Measurements from ENCODE around the gene NEGR1.

The NEGR1 gene

DNA sequence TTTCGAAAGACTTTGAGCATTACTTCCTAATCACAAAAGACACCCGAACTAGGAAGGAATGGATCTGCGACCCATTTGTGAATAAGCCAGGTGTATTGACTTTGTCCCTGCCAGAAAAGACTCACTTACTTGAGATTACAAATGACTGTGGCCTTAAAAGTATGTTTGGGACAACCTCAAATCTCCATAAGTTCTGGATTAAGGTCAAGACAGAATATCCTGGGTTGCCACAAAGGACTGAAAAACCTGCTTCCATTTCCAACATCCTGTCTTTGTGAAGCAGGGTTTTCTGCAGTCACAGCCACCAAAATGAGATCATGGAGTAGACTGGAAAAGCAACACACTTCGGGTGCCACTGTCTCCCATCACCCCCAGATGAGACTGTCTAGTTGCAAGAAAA, 664.1 kb downstream of the NEGR1 start:
- ChIA-PET CTCF (interaction anchor here (1.2 kb wide), 1 partner anchor 11 kb away, joined by 3 read pairs; no protein-coding TSS in a partner anchor), POLR2A (no interaction called here)
- no peak for DNase-seq (ENCODE audit: low read depth, low spot score)
- no peak overlapping the region for H3K4me3 ChIP-seq (ENCODE audit: low read depth, low read length)
- TF ChIP-seq, protein P1, sequence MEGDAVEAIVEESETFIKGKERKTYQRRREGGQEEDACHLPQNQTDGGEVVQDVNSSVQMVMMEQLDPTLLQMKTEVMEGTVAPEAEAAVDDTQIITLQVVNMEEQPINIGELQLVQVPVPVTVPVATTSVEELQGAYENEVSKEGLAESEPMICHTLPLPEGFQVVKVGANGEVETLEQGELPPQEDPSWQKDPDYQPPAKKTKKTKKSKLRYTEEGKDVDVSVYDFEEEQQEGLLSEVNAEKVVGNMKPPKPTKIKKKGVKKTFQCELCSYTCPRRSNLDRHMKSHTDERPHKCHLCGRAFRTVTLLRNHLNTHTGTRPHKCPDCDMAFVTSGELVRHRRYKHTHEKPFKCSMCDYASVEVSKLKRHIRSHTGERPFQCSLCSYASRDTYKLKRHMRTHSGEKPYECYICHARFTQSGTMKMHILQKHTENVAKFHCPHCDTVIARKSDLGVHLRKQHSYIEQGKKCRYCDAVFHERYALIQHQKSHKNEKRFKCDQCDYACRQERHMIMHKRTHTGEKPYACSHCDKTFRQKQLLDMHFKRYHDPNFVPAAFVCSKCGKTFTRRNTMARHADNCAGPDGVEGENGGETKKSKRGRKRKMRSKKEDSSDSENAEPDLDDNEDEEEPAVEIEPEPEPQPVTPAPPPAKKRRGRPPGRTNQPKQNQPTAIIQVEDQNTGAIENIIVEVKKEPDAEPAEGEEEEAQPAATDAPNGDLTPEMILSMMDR (IDR thresholded peaks at IDR 0.05; ENCODE audit: insufficient read depth, low read length, missing control alignments): no peak

DNA sequence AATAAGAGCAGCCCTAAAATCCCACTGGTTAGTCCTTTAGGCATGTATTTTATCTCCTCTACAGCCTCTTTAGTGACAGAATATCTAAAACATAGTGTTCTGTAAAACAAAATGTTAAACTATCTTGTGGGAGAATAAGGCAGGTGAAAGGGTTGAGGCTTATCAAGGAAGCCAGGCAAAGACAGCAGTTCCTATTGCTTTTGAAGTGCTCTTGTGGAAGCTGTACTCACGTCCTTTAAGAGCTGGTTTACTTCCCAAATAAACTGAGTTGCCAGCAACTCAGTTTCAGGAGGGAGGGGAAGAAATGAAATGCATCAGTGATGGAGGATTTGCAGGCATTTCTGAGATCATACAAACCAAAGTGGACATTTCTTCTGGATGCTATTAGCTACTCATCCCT, 671.9 kb downstream of the NEGR1 start:
- DNase-seq (ENCODE audit: low read depth, low spot score): no peak
- ChIA-PET CTCF (no interaction called here), POLR2A (no interaction called here)
- no peak overlapping the region for H3K4me3 ChIP-seq (ENCODE audit: low read depth, low read length)
- TF ChIP-seq, protein P1 (IDR thresholded peaks at IDR 0.05; ENCODE audit: insufficient read depth, low read length, missing control alignments): no peak

DNA sequence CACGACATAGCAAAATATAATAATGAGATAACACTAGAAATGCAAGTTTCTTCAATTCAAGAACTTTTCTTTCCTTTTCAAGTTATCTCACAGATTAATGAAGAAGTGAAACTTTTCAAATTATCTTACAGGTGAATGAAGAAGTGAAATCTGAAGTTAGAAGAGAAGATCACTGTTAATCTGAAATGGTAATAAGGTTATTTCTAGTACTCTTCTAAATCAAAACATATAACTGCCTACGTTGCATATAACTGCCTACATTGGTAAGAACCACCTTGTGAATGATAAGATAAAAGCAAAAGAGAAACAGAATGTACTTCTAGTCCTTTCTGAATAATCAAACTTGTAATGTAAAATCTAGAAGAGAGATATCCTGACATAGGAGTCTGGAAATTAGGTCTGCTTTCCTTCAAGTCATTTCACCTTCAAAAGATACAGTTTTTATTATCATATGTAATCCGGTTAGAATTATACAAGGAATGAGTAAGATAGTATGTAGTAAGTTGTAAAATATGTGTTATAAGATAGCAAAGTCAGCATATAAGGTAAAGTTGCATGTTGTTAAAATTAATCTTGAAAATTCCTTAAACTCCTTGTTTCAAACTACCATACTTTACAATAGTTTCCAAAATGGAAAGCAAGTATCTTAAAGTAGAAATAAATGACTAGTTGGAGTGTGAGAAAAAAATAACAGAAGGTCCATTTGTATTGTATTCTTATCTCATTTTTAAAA, 679.1 kb downstream of the NEGR1 start:
- H3K4me3 ChIP-seq (ENCODE audit: low read depth, low read length): no peak overlapping the region
- POLR2A ChIA-PET: no interaction called here
- CTCF ChIA-PET: no interaction called here
- TF ChIP-seq, protein P1 (IDR thresholded peaks at IDR 0.05; ENCODE audit: insufficient read depth, low read length, missing control alignments): no peak
- DNase-seq (ENCODE audit: low read depth, low spot score): no peak

DNA sequence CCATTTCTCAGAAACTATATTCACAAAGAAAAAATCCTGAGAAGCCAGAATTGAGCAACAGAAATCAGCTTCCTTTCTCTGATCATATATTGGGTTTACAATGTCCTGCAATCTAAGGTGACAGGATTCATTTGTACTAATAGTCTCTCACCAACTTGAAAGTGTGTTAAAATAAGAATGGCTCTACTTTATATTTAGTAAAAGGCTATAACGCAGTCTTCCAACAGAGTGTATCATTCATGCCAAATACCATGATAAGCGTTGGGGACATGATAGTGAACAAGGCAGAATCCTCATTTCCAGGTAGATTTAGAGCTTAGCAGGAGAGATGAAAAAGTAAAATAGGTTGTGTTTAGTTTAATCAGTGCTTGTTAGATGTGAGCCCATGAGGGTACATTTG, 682.3 kb downstream of the NEGR1 start:
- ChIA-PET POLR2A (no interaction called here), CTCF (interaction anchor here (1.0 kb wide), 1 partner anchor 16 kb away, joined by 3 read pairs; no protein-coding TSS in a partner anchor)
- TF ChIP-seq, protein P1 (IDR thresholded peaks at IDR 0.05; ENCODE audit: insufficient read depth, low read length, missing control alignments): no peak
- no peak overlapping the region for H3K4me3 ChIP-seq (ENCODE audit: low read depth, low read length)
- no peak for DNase-seq (ENCODE audit: low read depth, low spot score)

DNA sequence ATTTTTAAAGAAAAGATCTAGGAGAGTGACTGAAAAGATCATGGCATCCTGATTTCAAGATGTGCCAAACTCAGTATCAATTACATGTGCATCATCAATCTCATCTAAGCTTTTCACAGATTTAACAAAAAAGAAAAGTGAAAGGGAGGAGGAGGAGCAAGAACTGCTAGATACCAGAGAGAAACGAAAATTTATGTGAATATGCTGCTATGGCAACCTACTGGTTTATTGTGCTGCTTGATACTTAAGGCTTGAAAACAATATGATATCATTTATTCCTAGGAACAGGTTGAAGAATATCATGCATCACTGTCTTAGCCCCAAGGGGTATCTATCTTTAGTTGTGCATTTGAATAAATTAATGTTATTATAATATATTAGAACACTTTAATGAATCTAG, 683.0 kb downstream of the NEGR1 start:
- DNase-seq (ENCODE audit: low read depth, low spot score): no peak
- TF ChIP-seq, protein P1 (IDR thresholded peaks at IDR 0.05; ENCODE audit: insufficient read depth, low read length, missing control alignments): no peak
- ChIA-PET CTCF (interaction anchor here (1.0 kb wide), 1 partner anchor 17 kb away, joined by 3 read pairs; no protein-coding TSS in a partner anchor), POLR2A (no interaction called here)
- no peak overlapping the region for H3K4me3 ChIP-seq (ENCODE audit: low read depth, low read length)

DNA sequence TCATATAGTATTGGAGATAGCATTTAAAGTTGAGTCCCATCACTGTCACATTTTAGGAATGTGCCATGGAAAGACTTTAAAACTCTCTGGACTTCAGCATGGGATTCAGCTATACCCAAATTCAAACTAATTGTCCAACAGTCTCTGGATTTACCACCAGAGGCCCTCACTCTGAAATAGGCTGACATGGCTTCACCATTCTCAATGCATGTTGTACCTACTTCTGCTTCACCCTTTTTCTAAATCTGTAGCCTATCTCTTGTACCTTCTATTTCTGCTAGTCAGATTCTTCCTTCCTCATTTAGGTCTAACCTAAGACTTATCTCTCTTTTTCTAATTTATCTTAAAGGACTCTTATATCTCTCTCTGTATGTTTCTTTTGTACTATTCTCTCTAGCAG, 688.8 kb downstream of the NEGR1 start:
- TF ChIP-seq, protein P1 (IDR thresholded peaks at IDR 0.05; ENCODE audit: insufficient read depth, low read length, missing control alignments): peak; percentile 27
- CTCF ChIA-PET: interaction anchor here (0.7 to 5.4 kb wide), 3 partner anchors 14 to 445 kb away, joined by 3 to 34 read pairs (median 3); no protein-coding TSS in a partner anchor
- no peak for DNase-seq (ENCODE audit: low read depth, low spot score)
- no peak overlapping the region for H3K4me3 ChIP-seq (ENCODE audit: low read depth, low read length)
- POLR2A ChIA-PET: no interaction called here

Measured in AG04449 (cell line).